Measurements from ENCODE around the gene SH3PXD2A.

- no peak for TF ChIP-seq POLR2A (IDR thresholded peaks at IDR 0.05)
- TF ChIP-seq CTCF (IDR thresholded peaks at IDR 0.05), result no peak
Observed at GRCh38 chr10:103716206-103717160, 138.9 kb downstream of the SH3PXD2A start.
